HG02623 (cell line): Measurements from ENCODE around the gene P2RX2.

ENCODE experiments used
- ATAC-seq: cut with Tn5 transposase; IDR thresholded peaks from one replicate; pipeline ENCODE4 v1.9.1; 2021; ENCODE audit warnings: moderate library complexity; ENCODE audit not compliant: unreplicated experiment

P2RX2 gene

GRCh38 chr12:132619386-132620112 is 973 bp downstream of the P2RX2 start:
- ATAC-seq = no peak

DNA sequence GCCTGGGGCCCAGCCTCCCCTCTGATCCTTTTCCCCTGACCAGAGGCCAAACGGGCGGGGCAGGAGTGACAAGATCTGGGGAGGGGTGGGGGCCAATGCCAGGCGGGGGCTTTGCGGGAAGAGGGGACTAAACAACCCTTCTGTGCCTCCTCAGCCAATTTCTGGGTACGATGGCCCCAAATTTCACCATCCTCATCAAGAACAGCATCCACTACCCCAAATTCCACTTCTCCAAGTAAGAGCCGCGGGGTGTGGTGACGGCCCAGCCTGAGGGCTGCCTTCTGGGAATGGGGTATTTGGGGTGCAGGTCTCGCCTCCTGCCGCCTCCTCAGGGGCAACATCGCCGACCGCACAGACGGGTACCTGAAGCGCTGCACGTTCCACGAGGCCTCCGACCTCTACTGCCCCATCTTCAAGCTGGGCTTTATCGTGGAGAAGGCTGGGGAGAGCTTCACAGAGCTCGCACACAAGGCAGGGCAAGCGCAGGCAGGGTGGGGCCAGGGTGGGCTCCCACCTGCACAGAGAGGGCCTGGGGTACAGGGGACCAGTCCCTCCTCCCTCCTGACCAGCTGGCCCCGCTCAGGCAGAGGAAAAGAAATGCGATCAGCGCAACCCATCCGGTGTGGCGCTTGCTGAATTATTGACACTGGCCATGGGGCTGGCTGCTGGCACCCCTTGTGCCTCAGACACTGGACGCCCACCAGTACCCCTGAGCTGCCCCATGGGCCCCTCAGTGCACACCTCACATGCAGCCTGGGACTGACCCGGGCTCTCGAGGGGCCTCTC is 1.7 kb downstream of the P2RX2 start:
- ATAC-seq = no peak

DNA sequence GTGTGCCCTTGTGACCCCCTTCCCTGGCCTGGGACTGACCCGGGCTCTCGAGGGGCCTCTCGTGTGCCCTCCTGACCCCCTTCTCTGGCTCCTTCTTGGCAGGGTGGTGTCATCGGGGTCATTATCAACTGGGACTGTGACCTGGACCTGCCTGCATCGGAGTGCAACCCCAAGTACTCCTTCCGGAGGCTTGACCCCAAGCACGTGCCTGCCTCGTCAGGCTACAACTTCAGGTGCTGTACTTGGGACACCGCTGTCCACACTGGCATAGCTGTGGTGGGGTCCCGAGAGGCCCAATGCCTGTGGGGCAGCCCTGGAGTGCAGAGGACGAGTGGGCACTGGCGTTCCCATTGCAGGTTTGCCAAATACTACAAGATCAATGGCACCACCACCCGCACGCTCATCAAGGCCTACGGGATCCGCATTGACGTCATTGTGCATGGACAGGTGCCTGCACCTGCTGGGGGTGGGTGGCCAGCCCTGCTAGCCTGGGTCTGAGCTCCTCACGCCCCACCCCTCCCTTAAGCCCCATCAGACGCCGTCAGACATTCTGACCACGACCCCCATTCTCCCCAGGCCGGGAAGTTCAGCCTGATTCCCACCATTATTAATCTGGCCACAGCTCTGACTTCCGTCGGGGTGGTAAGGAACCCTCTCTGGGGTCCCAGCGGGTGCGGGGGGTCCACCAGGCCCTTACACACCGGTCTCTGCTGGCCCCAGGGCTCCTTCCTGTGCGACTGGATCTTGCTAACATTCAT is 2.5 kb downstream of the P2RX2 start:
- ATAC-seq = no peak

- no peak for ATAC-seq
These were observed 3.3 kb downstream of the P2RX2 start for GRCh38 chr12:132621657-132622435.

- ATAC-seq = no peak
These were observed 4.0 kb downstream of the P2RX2 start for GRCh38 chr12:132622437-132623071.

DNA sequence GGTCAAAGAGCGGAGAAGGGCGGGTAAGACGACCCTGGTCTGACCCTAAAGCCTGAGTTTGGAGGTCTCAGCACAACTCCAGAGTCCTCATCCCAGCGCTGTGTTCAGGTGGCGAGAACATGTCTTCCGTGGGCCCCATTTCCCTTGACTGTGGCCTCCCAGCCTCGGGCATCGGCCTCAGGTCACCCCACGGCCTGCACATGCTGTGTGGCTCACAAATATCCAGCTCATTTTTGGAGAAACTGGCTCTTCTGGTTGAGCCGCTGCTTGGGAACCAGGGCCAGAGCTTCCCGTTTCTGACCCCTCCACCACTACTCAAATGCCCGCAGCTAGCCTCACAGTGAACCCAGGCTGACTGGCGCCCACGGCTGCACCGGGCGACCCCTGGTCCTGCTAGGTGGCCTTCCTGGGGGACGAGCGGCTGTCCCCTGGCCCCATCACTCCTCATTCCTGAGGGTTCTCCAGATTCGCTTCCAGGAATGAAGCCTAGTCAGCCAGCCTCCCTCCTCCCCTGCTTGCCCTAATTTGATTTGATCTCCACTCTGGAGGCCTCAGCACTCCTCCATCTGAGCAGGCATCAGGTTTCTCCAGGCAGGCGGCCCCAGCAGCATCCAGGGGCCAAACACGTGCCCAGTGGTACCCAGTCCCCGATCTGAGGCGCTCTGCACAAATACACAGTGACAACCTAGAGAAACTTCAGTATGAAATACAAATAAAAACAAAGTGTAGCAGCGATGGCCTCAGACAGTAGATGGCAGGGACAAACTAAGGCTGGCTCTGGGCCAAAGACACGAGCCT is 4.7 kb downstream of the P2RX2 start:
- no peak for ATAC-seq

GRCh38 chr12:132624186-132624855 is 5.7 kb downstream of the P2RX2 start:
- ATAC-seq = no peak

DNA sequence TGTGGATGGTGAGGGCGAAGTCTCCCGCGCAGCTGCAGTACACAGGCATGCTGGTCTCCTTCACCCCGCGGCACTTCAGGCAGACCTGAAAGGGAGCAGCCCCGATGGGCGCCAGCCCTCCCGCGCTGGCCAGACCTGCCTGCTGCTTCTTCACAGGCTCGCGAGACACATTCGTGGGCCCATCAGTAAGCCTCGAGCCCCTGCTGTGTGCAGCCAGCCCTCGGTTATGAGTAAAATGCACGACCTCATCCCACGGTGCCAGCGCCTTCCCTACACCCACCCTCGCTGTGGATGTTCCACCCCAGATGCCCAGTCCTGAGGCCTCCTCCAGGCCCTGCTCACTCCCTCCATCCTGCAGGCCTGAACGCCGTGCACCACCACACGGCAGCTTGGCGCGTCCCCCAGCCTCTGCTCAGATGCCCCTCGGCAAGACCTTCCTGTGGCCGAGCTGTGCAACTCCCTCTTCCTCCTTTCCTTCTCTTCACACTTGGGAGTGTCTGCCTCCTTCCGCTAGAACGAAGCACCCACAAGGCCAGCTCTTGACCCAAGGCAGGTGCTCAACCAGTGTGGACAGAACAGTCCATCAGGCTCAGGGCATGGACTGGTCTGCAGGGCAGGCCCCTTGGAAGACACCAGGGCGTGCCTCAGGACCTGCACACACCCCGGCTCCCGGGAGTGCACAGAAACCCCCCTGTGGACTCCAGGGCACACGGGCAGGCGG is 6.5 kb downstream of the P2RX2 start:
- ATAC-seq = no peak

- ATAC-seq = no peak
These were observed 7.3 kb downstream of the P2RX2 start for GRCh38 chr12:132625731-132626430.

GRCh38 chr12:132629330-132629729 is 10.8 kb downstream of the P2RX2 start:
- no peak for ATAC-seq

GRCh38 chr12:132630672-132631071 is 12.1 kb downstream of the P2RX2 start:
- ATAC-seq = no peak

DNA sequence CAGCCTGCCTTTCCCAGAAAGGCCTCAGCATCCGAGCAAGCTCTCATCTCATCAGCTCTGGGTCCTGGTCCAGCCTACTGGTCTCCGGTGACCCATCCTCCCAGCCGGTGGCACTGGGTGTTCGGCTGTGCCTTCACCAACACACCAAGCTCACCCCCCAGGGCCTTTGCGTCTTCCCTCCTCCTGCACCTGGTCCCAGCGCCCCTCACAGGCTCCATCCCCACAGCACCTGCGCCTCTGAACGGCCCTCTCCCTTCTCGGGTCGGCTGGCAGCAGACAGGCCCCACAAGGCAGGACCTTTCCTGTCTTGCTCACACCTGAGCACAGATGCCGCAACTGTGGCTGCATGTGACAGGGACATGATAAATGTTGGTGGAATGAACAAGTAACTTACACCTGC is 13.1 kb downstream of the P2RX2 start:
- ATAC-seq = no peak

- no peak for ATAC-seq
These were observed 14.1 kb downstream of the P2RX2 start for GRCh38 chr12:132632521-132633228.

GRCh38 chr12:132633398-132633797 is 14.8 kb downstream of the P2RX2 start:
- no peak for ATAC-seq

- no peak for ATAC-seq
These were observed 15.3 kb downstream of the P2RX2 start for GRCh38 chr12:132633901-132634300.

DNA sequence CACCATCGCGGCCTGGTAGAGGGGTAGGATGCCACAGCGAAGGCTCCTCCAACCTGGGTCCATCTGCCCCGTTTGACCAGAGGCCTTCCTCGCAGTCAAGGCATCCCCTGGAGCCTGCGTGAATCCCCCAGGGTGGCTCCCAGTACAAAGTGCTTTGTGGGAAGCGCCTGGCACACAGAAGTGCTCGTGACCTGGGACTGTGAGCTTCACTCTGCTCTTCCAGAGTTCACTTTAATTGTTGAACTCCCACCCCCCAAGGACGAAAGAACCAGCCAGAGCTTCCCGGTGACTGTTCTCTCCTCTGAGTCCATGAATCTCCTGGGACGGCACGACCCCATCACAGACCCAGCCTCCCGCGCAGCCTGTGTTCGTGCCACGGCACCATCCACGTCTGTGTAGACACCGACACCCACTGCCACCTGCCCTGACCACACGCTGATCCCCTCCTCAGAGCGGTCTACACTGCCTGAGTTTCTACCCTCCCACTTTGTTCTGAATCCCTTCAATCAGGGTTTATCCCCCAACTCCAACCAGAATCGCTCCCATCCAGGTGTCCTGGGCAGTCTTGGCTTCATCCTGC is 15.9 kb downstream of the P2RX2 start:
- ATAC-seq = no peak
